ENCODE measurements around the gene SPART. TPM values are rescaled to one million over a fixed set of nuclear protein-coding genes. Genes with fewer than 3 reads are reported as not detected.
A peak's percentile ranks its signal among the peaks of the same experiment; 100 is the strongest.
"Not testable (repeated sequence)": the region's sequence is repeated elsewhere in the genome, so short reads cannot be mapped to it uniquely, and the experiment has no call there.

The SPART gene
- total RNA-seq, 6 experiments from 2014 or later, result 54.3 to 67.1 (median 58.6) TPM

- peaks cover 46% of the 10 kb centered on the region for H3K36me3 Mint-ChIP-seq (ENCODE audit: low read depth)
Measured at GRCh38 chr13:36313047-36313969, 32.9 kb downstream of the SPART start.

GRCh38 chr13:36310417-36311108, 35.6 kb downstream of the SPART start:
- Mint-ChIP-seq H3K27ac (no peak overlapping the region; the same call in 1 of the 2 replicates), H3K27me3 (ENCODE audit: insufficient read depth) (no peaks in the 10 kb centered on the region), H3K4me1 (ENCODE audit: low read depth) (peaks cover 26% of the 10 kb centered on the region), H3K4me3 (no peak overlapping the region), H3K36me3 (ENCODE audit: low read depth) (peaks cover 32% of the 10 kb centered on the region), H3K9me3 (no peaks in the 10 kb centered on the region)
- no peak for DNase-seq
- no peak for TF ChIP-seq CTCF (IDR thresholded peaks at IDR 0.05)

More at GRCh38 chr13:36313047-36313969, 32.9 kb downstream of the SPART start:
- no peak overlapping the region for H3K4me3 Mint-ChIP-seq
- TF ChIP-seq CTCF (IDR thresholded peaks at IDR 0.05), result no peak
- H3K27ac Mint-ChIP-seq, result peak overlapping the region; percentile 17
- H3K9me3 Mint-ChIP-seq, result no peaks in the 10 kb centered on the region
- peak; percentile 45 for DNase-seq
- no peaks in the 10 kb centered on the region for H3K27me3 Mint-ChIP-seq (ENCODE audit: insufficient read depth)
- peaks cover 38% of the 10 kb centered on the region for H3K4me1 Mint-ChIP-seq (ENCODE audit: low read depth)

GRCh38 chr13:36302289-36302688, 43.9 kb downstream of the SPART start:
- H3K4me1 Mint-ChIP-seq (ENCODE audit: low read depth), result peaks cover 14% of the 10 kb centered on the region
- H3K36me3 Mint-ChIP-seq (ENCODE audit: low read depth), result peaks cover 18% of the 10 kb centered on the region; the same call in 1 of the 2 replicates
- no peaks in the 10 kb centered on the region for H3K27me3 Mint-ChIP-seq (ENCODE audit: insufficient read depth)
- TF ChIP-seq CTCF (IDR thresholded peaks at IDR 0.05), result no peak
- H3K9me3 Mint-ChIP-seq, result no peaks in the 10 kb centered on the region
- no peak for DNase-seq
- H3K27ac Mint-ChIP-seq, result no peak overlapping the region
- no peak overlapping the region for H3K4me3 Mint-ChIP-seq

GRCh38 chr13:36299469-36299868, 46.7 kb downstream of the SPART start:
- H3K4me3 Mint-ChIP-seq; H3K9me3 Mint-ChIP-seq; DNase-seq; H3K27me3 Mint-ChIP-seq (ENCODE audit: insufficient read depth); H3K27ac Mint-ChIP-seq: not testable (repeated sequence)
- peaks cover 24% of the 10 kb centered on the region for H3K4me1 Mint-ChIP-seq (ENCODE audit: low read depth)
- H3K36me3 Mint-ChIP-seq (ENCODE audit: low read depth), result peaks cover 17% of the 10 kb centered on the region; the same call in 1 of the 2 replicates

- H3K9me3 Mint-ChIP-seq, result no peaks in the 10 kb centered on the region
- no peak for TF ChIP-seq CTCF (IDR thresholded peaks at IDR 0.05)
- peak overlapping the region; percentile 94 for H3K4me3 Mint-ChIP-seq
- peaks cover under 1% of the 10 kb centered on the region; the same call in 1 of the 2 replicates for H3K27me3 Mint-ChIP-seq (ENCODE audit: insufficient read depth)
- peaks cover 10% of the 10 kb centered on the region; the same call in 1 of the 2 replicates for H3K36me3 Mint-ChIP-seq (ENCODE audit: low read depth)
- peak overlapping the region; percentile 95 for H3K27ac Mint-ChIP-seq
- no peak for DNase-seq
- H3K4me1 Mint-ChIP-seq (ENCODE audit: low read depth), result peaks cover 24% of the 10 kb centered on the region
Measured at GRCh38 chr13:36298535-36299068, 47.6 kb downstream of the SPART start.

All from HFFc6 (cell line).